Effector memory CD8-positive, alpha-beta T cell (primary cell): Measurements from ENCODE around the gene INSYN2A.
A peak's percentile ranks its signal among the peaks of the same experiment; 100 is the strongest.

Experiments used
- ATAC-seq: fragments of 150-1000 bp; cut with Tn5 transposase; replicated peaks from 2 replicates; pipeline ENCODE4 v1.10.0; 2021; ENCODE audit warnings: mild to moderate bottlenecking, moderate library complexity
- DNase-seq, 3 experiments: peaks; one replicate each; pipeline ENCODE4 v3.0.0; 2021
- H3K27ac Mint-ChIP-seq, 2 donors: one replicate each; pipeline ENCODE4 v1.8.0; 2022; ENCODE audit warnings: mild to moderate bottlenecking in 2 of 2, mixed read lengths in 2 of 2, moderate library complexity in 2 of 2
- H3K27me3 Mint-ChIP-seq, 2 donors: one replicate each; pipeline ENCODE4 v1.8.0; 2022; ENCODE audit warnings: mixed read lengths in 2 of 2
- H3K36me3 Mint-ChIP-seq: one replicate; pipeline ENCODE4 v1.8.0; 2022; ENCODE audit warnings: mild to moderate bottlenecking, moderate library complexity, mixed read lengths; ENCODE audit not compliant: insufficient read depth
- H3K4me1 Mint-ChIP-seq, 2 donors: one replicate each; pipeline ENCODE4 v1.8.0; 2022; ENCODE audit warnings: low read depth in 2 of 2, mixed read lengths in 2 of 2
- H3K4me3 Mint-ChIP-seq, 2 donors: one replicate each; pipeline ENCODE4 v1.8.0; 2022; ENCODE audit warnings: mild to moderate bottlenecking in 2 of 2, mixed read lengths in 2 of 2, moderate library complexity in 2 of 2
- H3K9me3 Mint-ChIP-seq, 2 donors: one replicate each; pipeline ENCODE4 v1.8.0; 2022; ENCODE audit warnings: mixed read lengths in 2 of 2
- total RNA-seq, 9 experiments: gene quantifications; one replicate each; lab custom pipeline; 2026; lab: John Stamatoyannopoulos, UW

INSYN2A gene
- 0 reads per million in 9 experiments for total RNA-seq

- peaks cover 32 to 41% of the 10 kb centered on the region in 2 donors for H3K27me3 Mint-ChIP-seq
These were observed at the start of gene INSYN2A for GRCh38 chr10:127196282-127197153. Gene INSYN2A (minus strand): TSS chr10:127196591. CDS start chr10:127176395, 20,196 bp downstream.

GRCh38 chr10:127245456-127245855 lies 49.1 kb upstream of the INSYN2A start:
- H3K4me3 Mint-ChIP-seq: no peak overlapping the region
- ATAC-seq: no peak
- no peak for DNase-seq
- H3K27me3 Mint-ChIP-seq: no peaks in the 10 kb centered on the region
- no peaks in the 10 kb centered on the region for H3K9me3 Mint-ChIP-seq
- H3K27ac Mint-ChIP-seq: no peak overlapping the region
- H3K36me3 Mint-ChIP-seq: peaks cover 2% of the 10 kb centered on the region
- H3K4me1 Mint-ChIP-seq: no peaks in the 10 kb centered on the region

More at GRCh38 chr10:127196282-127197153, at the start of gene INSYN2A:
- H3K9me3 Mint-ChIP-seq: no peaks in the 10 kb centered on the region
- no peaks in the 10 kb centered on the region for H3K4me1 Mint-ChIP-seq
- no peak within 1 kb of the TSS for H3K4me3 Mint-ChIP-seq
- H3K36me3 Mint-ChIP-seq: no peaks in the 10 kb centered on the region
- ATAC-seq: no peak
- DNase-seq: no peak
- no peak within 1 kb of the TSS for H3K27ac Mint-ChIP-seq

GRCh38 chr10:127243490-127244272 lies 47.3 kb upstream of the INSYN2A start:
- H3K9me3 Mint-ChIP-seq: no peaks in the 10 kb centered on the region
- ATAC-seq (peak; percentile 29), DNase-seq (peak; percentile 33 to 36 (median 36))
- H3K36me3 Mint-ChIP-seq: no peaks in the 10 kb centered on the region
- H3K27ac Mint-ChIP-seq: no peak overlapping the region
- H3K27me3 Mint-ChIP-seq: peaks cover 0 to 3% of the 10 kb centered on the region in 2 donors
- H3K4me3 Mint-ChIP-seq: no peak overlapping the region
- H3K4me1 Mint-ChIP-seq: no peaks in the 10 kb centered on the region

DNA sequence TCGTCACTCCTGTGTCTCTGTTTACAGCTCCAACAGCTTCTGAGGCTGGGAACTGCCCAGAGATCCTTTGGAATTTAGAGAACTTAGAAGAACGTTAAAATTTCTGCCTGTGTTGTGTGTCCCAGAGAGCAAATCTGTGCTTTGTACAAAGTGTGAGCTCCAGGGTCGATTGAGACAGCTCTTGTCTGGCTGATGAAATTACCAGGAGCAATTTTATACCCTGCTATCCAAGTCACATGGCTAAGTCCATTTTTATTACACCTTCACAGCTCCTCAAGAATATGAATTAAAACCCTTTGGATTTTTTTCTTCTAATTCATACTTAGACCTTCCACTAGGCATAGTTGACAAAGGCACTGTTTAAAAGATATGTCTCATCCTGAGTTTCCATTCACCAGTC lies 46.5 kb upstream of the INSYN2A start:
- peaks cover 0 to 10% of the 10 kb centered on the region in 2 donors for H3K27me3 Mint-ChIP-seq
- no peak overlapping the region for H3K4me3 Mint-ChIP-seq
- H3K4me1 Mint-ChIP-seq: no peaks in the 10 kb centered on the region
- no peak for DNase-seq
- H3K36me3 Mint-ChIP-seq: no peaks in the 10 kb centered on the region
- no peak for ATAC-seq
- no peak overlapping the region for H3K27ac Mint-ChIP-seq
- no peaks in the 10 kb centered on the region for H3K9me3 Mint-ChIP-seq

- ATAC-seq: no peak
- Mint-ChIP-seq H3K4me3 (no peak overlapping the region), H3K9me3 (no peaks in the 10 kb centered on the region), H3K36me3 (no peaks in the 10 kb centered on the region), H3K4me1 (no peaks in the 10 kb centered on the region), H3K27me3 (peaks cover 0 to 11% of the 10 kb centered on the region in 2 donors), H3K27ac (no peak overlapping the region)
- DNase-seq: no peak
These were observed 39.9 kb upstream of the INSYN2A start for GRCh38 chr10:127236266-127236665.

GRCh38 chr10:127234306-127234800 lies 38.0 kb upstream of the INSYN2A start:
- DNase-seq (no peak), ATAC-seq (no peak)
- H3K27ac Mint-ChIP-seq: no peak overlapping the region
- H3K27me3 Mint-ChIP-seq: peaks cover 0 to 11% of the 10 kb centered on the region in 2 donors
- H3K9me3 Mint-ChIP-seq: peaks cover 0 to 2% of the 10 kb centered on the region in 2 donors
- no peak overlapping the region for H3K4me3 Mint-ChIP-seq
- H3K4me1 Mint-ChIP-seq: no peaks in the 10 kb centered on the region
- H3K36me3 Mint-ChIP-seq: no peaks in the 10 kb centered on the region

- H3K27me3 Mint-ChIP-seq: peaks cover 0 to 15% of the 10 kb centered on the region in 2 donors
- no peak overlapping the region for H3K27ac Mint-ChIP-seq
- no peaks in the 10 kb centered on the region for H3K4me1 Mint-ChIP-seq
- H3K9me3 Mint-ChIP-seq: peaks cover 2 to 6% of the 10 kb centered on the region in 2 donors
- ATAC-seq (no peak), DNase-seq (no peak)
- H3K4me3 Mint-ChIP-seq: no peak overlapping the region
- peaks cover 2% of the 10 kb centered on the region for H3K36me3 Mint-ChIP-seq
These were observed 31.9 kb upstream of the INSYN2A start for GRCh38 chr10:127228195-127228787.

- Mint-ChIP-seq H3K27ac (no peak overlapping the region), H3K27me3 (peaks cover 0 to 18% of the 10 kb centered on the region in 2 donors), H3K4me3 (no peak overlapping the region), H3K36me3 (peaks cover 2% of the 10 kb centered on the region), H3K9me3 (peaks cover 2 to 6% of the 10 kb centered on the region in 2 donors), H3K4me1 (no peaks in the 10 kb centered on the region)
- DNase-seq (no peak), ATAC-seq (no peak)
These were observed 31.3 kb upstream of the INSYN2A start for GRCh38 chr10:127227663-127228062.

- Mint-ChIP-seq H3K4me3 (no peak overlapping the region), H3K4me1 (no peaks in the 10 kb centered on the region), H3K27me3 (peaks cover 5 to 24% of the 10 kb centered on the region in 2 donors), H3K27ac (no peak overlapping the region), H3K9me3 (peaks cover 2 to 6% of the 10 kb centered on the region in 2 donors), H3K36me3 (peaks cover 2% of the 10 kb centered on the region)
- no peak for DNase-seq
- no peak for ATAC-seq
These were observed 30.6 kb upstream of the INSYN2A start for GRCh38 chr10:127227027-127227426.

DNA sequence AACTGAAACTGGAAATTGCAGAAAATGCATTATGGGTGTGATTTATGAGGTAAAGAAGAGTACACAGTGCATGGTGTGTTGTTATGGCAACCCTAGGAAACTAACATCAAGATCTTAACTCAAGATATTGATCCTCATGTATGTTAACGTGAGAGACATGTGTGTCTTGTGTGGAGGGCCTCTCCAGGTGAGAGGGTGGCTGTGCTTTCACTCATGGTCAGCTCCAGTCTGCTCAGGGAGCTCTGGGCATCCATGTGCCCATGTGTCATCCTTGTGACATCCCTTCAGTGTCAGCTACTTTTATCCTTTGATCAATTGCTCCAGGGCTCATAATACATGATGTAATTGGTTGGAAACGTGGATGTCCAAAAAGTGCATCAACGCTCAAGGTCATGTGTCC lies 24.9 kb upstream of the INSYN2A start:
- Mint-ChIP-seq H3K27ac (no peak overlapping the region), H3K36me3 (no peaks in the 10 kb centered on the region), H3K4me3 (no peak overlapping the region), H3K27me3 (peaks cover 6 to 39% of the 10 kb centered on the region in 2 donors), H3K9me3 (peaks cover 0 to 2% of the 10 kb centered on the region in 2 donors), H3K4me1 (no peaks in the 10 kb centered on the region)
- no peak for DNase-seq
- ATAC-seq: no peak

DNA sequence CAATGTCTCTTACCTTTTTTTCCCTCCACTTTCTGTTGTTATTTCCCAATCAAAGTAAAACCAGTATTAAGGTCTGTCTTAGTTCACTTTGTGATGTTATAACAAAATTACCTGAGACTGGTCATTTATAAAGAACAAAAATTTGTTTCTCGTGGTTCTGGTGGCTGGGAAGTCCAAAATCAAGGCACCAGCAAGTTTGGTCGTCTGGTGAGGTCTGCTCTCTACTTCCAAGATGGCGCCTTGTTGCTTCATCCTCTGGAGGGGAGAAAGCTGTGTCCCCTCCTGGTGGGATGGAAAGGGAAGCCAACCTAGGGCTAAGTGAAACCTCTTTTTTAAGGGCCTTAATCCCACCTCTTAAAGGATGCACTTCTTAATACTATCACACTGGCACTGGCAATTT lies 22.3 kb upstream of the INSYN2A start:
- Mint-ChIP-seq H3K4me1 (no peaks in the 10 kb centered on the region), H3K27me3 (peaks cover 11 to 57% of the 10 kb centered on the region in 2 donors), H3K36me3 (no peaks in the 10 kb centered on the region), H3K27ac (no peak overlapping the region), H3K4me3 (no peak overlapping the region), H3K9me3 (peaks cover 2 to 14% of the 10 kb centered on the region in 2 donors)
- ATAC-seq (no peak), DNase-seq (no peak)

GRCh38 chr10:127216786-127217185 lies 20.4 kb upstream of the INSYN2A start:
- H3K27me3 Mint-ChIP-seq: peaks cover 5 to 41% of the 10 kb centered on the region in 2 donors
- no peaks in the 10 kb centered on the region for H3K4me1 Mint-ChIP-seq
- DNase-seq (no peak), ATAC-seq (no peak)
- H3K4me3 Mint-ChIP-seq: no peak overlapping the region
- peaks cover 2 to 14% of the 10 kb centered on the region in 2 donors for H3K9me3 Mint-ChIP-seq
- no peaks in the 10 kb centered on the region for H3K36me3 Mint-ChIP-seq
- H3K27ac Mint-ChIP-seq: no peak overlapping the region

DNA sequence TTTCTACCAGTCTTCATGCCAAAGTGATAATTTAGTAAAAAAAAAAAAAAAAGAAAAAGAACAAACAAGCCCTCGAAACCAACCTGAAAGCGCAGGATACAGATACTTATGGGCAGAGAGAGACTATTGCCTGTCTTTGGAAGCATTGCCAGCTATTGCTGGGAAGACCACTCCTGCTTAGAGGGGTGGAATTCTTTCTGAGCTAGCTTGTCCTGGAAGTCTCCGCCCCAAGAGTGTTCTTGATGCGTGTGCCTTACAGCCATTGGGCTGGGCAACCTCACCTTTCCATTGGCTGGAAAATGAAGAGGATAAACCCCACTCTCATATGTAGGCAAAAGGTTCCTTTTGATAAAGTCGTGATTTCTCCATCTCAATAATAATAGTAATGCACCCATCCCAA lies 19.9 kb upstream of the INSYN2A start:
- Mint-ChIP-seq H3K4me1 (no peaks in the 10 kb centered on the region), H3K27me3 (peaks cover 5 to 36% of the 10 kb centered on the region in 2 donors), H3K9me3 (peaks cover 2 to 14% of the 10 kb centered on the region in 2 donors), H3K27ac (no peak overlapping the region), H3K36me3 (no peaks in the 10 kb centered on the region), H3K4me3 (no peak overlapping the region)
- DNase-seq (no peak), ATAC-seq (no peak)
